ENCODE measurements around the gene ESYT1. TPM values are rescaled to one million over a fixed set of nuclear protein-coding genes. Genes with fewer than 3 reads are reported as not detected.

ESYT1 gene
- total and polyA plus RNA-seq, 9 of the 15 experiments (the other 6 are each of a cell fraction or from before 2014, with no cell fraction given) = 132 to 420 (median 164) TPM

GRCh38 chr12:56151672-56152131, 23.6 kb downstream of the ESYT1 start (continued):
- TF ChIP-seq NKRF (IDR thresholded peaks at IDR 0.05; ENCODE audit: borderline replicate concordance) = no peak
- no peak for TF ChIP-seq TRIM25 (IDR thresholded peaks at IDR 0.05; ENCODE audit: borderline replicate concordance)
- no peak for TF ChIP-seq ZBTB49 (CRISPR knock-in tag; IDR thresholded peaks at IDR 0.05; ENCODE audit: borderline replicate concordance)
- TF ChIP-seq CEBPG (CRISPR knock-in tag; IDR thresholded peaks at IDR 0.05) = no peak
- no peak for TF ChIP-seq CEBPG (tag; conservative IDR thresholded peaks at IDR 0.05 in 1 of 2, IDR thresholded peaks at IDR 0.05 in 1 of 2)
- TF ChIP-seq CEBPB (tag; IDR thresholded peaks at IDR 0.05) = no peak
- TF ChIP-seq HNRNPLL (IDR thresholded peaks at IDR 0.05; ENCODE audit: low read depth, low read length, poor library complexity, severe bottlenecking) = no peak
- TF ChIP-seq PCBP1 (IDR thresholded peaks at IDR 0.05; ENCODE audit: low read depth, low read length, poor library complexity, severe bottlenecking) = no peak
- no peak for TF ChIP-seq ZMIZ1 (IDR thresholded peaks at IDR 0.05; ENCODE audit: low read depth in 2 of 2, low read length in 2 of 2)
- no peak for TF ChIP-seq HMGXB4 (CRISPR knock-in tag; IDR thresholded peaks at IDR 0.05)
- TF ChIP-seq GMEB1 (CRISPR knock-in tag; IDR thresholded peaks at IDR 0.05) = no peak
- peak; percentile 46 to 58 for TF ChIP-seq NRF1 (conservative IDR thresholded peaks at IDR 0.05 in 1 of 2, IDR thresholded peaks at IDR 0.05 in 1 of 2)
- TF ChIP-seq NCOA6 (IDR thresholded peaks at IDR 0.05) = no peak

Data from K562 (cell line).